Stimulated activated CD8-positive, alpha-beta memory T cell treated with anti-CD3 and anti-CD28 coated beads, Interleukin-7, amount 100 ng/mL, for 1 hour (primary cell): ENCODE results near the gene IL2RA.
"Not testable (repeated sequence)": the region's sequence is repeated elsewhere in the genome, so short reads cannot be mapped to it uniquely, and the experiment has no call there.

Experiments
- DNase-seq, 2 donors: peaks; one replicate each; pipeline ENCODE4 v3.0.0-alpha.2; 2020; ENCODE audit warnings: low read depth in 2 of 2

Gene IL2RA

GRCh38 chr10:5983774-5984173 lies 78.4 kb downstream of the IL2RA start:
- no peak for DNase-seq

- no peak for DNase-seq
These were observed 80.6 kb downstream of the IL2RA start for GRCh38 chr10:5981529-5981928.

- no peak for DNase-seq
These were observed 84.0 kb downstream of the IL2RA start for GRCh38 chr10:5978230-5978489.

- DNase-seq: peak; percentile 61 to 73
These were observed 84.5 kb downstream of the IL2RA start, which contains the start of gene IL15RA for GRCh38 chr10:5977471-5978229. Gene IL15RA (minus strand): TSS chr10:5977543. CDS start chr10:5977492, 51 bp downstream.

- DNase-seq: peak in 1 of 2 donors; percentile 6
These were observed 85.4 kb downstream of the IL2RA start for GRCh38 chr10:5976512-5977470.

- peak in 1 of 2 donors; percentile 7 for DNase-seq
These were observed 86.3 kb downstream of the IL2RA start for GRCh38 chr10:5975641-5976473.

- DNase-seq: no peak
These were observed 89.1 kb downstream of the IL2RA start for GRCh38 chr10:5973069-5973468.

GRCh38 chr10:5971886-5972285 lies 90.3 kb downstream of the IL2RA start:
- no peak for DNase-seq

- DNase-seq: no peak
These were observed 90.8 kb downstream of the IL2RA start for GRCh38 chr10:5971315-5971832.

GRCh38 chr10:5970527-5970926 lies 91.6 kb downstream of the IL2RA start:
- no peak for DNase-seq

- DNase-seq: no peak
These were observed 92.1 kb downstream of the IL2RA start for GRCh38 chr10:5970066-5970465.

- no peak for DNase-seq
These were observed 93.3 kb downstream of the IL2RA start for GRCh38 chr10:5968681-5969453.

- DNase-seq: no peak
These were observed 94.0 kb downstream of the IL2RA start for GRCh38 chr10:5968037-5968680.

- no peak for DNase-seq
These were observed 96.9 kb downstream of the IL2RA start for GRCh38 chr10:5965266-5965665.

GRCh38 chr10:5964736-5965135 lies 97.4 kb downstream of the IL2RA start:
- DNase-seq: no peak

GRCh38 chr10:5963591-5963990 lies 98.6 kb downstream of the IL2RA start:
- no peak for DNase-seq

- no peak for DNase-seq
These were observed 99.1 kb downstream of the IL2RA start for GRCh38 chr10:5963071-5963470.

- not testable (repeated sequence) for DNase-seq
These were observed 99.7 kb downstream of the IL2RA start for GRCh38 chr10:5962358-5962940.

- no peak for DNase-seq
These were observed 100.6 kb downstream of the IL2RA start for GRCh38 chr10:5961405-5962100.

GRCh38 chr10:5960973-5961275 lies 101.2 kb downstream of the IL2RA start:
- DNase-seq: not testable (repeated sequence)
